HFFc6 (cell line): ENCODE measurements around the gene SRPK2. TPM values are rescaled to one million over a fixed set of nuclear protein-coding genes. Genes with fewer than 3 reads are reported as not detected.

Experiments used
- DNase-seq: peaks from one replicate; pipeline ENCODE4 v3.0.0-alpha.2; 2018
- H3K27ac Mint-ChIP-seq: 2 replicates; pipeline ENCODE4 v1.8.0; 2020; ENCODE audit warnings: mild to moderate bottlenecking, mixed read lengths
- H3K27me3 Mint-ChIP-seq: 2 replicates; pipeline ENCODE4 v1.8.0; 2021; ENCODE audit warnings: mild to moderate bottlenecking, moderate library complexity, mixed read lengths; ENCODE audit not compliant: insufficient read depth
- H3K36me3 Mint-ChIP-seq: 2 replicates; pipeline ENCODE4 v1.8.0; 2021; ENCODE audit warnings: low read depth, mixed read lengths
- H3K4me1 Mint-ChIP-seq: 2 replicates; pipeline ENCODE4 v1.8.0; 2020; ENCODE audit warnings: low read depth, mixed read lengths
- H3K4me3 Mint-ChIP-seq: 2 replicates; pipeline ENCODE4 v1.8.0; 2020; ENCODE audit warnings: mild to moderate bottlenecking, moderate library complexity, mixed read lengths
- H3K9me3 Mint-ChIP-seq: 2 replicates; pipeline ENCODE4 v1.8.0; 2020; ENCODE audit warnings: mild to moderate bottlenecking, mixed read lengths
- CTCF ChIP-seq: fragments of 200-600 bp; sonication (generic); IDR thresholded peaks from 2 replicates; pipeline ENCODE4 v1.5.0; 2021; ENCODE audit warnings: antibody characterized with exemption, mild to moderate bottlenecking
- total RNA-seq, 6 experiments: library from RNA; stranded (reverse); fragmentation: NEBNext Ultra II Directional; extraction: Animal tissue kit (Norgen Biotek cat#: 25700); gene quantifications; 2 replicates in 1 of 6; 3 replicates in 5 of 6; pipeline ENCODE4 v1.2.3, GENCODE V29; 2021

The SRPK2 gene
- total RNA-seq, 6 experiments from 2014 or later = 45.2 to 49.3 (median 46.7) TPM

GRCh38 chr7:105139381-105139780 lies 249.3 kb downstream of the SRPK2 start:
- H3K27me3 Mint-ChIP-seq = no peaks in the 10 kb centered on the region
- no peak for DNase-seq
- H3K4me1 Mint-ChIP-seq = peaks cover 17% of the 10 kb centered on the region
- H3K27ac Mint-ChIP-seq = peak overlapping the region; percentile 4; the same call in 1 of the 2 replicates
- TF ChIP-seq CTCF = no peak
- H3K9me3 Mint-ChIP-seq = no peaks in the 10 kb centered on the region
- H3K36me3 Mint-ChIP-seq = peaks cover 24% of the 10 kb centered on the region
- no peak overlapping the region for H3K4me3 Mint-ChIP-seq

- Mint-ChIP-seq H3K36me3 (peaks cover 18% of the 10 kb centered on the region), H3K4me3 (no peak overlapping the region), H3K27ac (no peak overlapping the region), H3K27me3 (no peaks in the 10 kb centered on the region), H3K4me1 (peaks cover 17% of the 10 kb centered on the region), H3K9me3 (no peaks in the 10 kb centered on the region)
- TF ChIP-seq CTCF = no peak
- no peak for DNase-seq
Observed at GRCh38 chr7:105137898-105138297, 250.8 kb downstream of the SRPK2 start.

GRCh38 chr7:105136221-105136620 lies 252.5 kb downstream of the SRPK2 start:
- DNase-seq = peak; percentile 28
- Mint-ChIP-seq H3K4me3 (no peak overlapping the region), H3K36me3 (peaks cover 8% of the 10 kb centered on the region), H3K4me1 (peaks cover 25% of the 10 kb centered on the region), H3K27me3 (no peaks in the 10 kb centered on the region), H3K27ac (peak overlapping the region; percentile 1; the same call in 1 of the 2 replicates), H3K9me3 (no peaks in the 10 kb centered on the region)
- TF ChIP-seq CTCF = peak; percentile 56

GRCh38 chr7:105133986-105134655 lies 254.6 kb downstream of the SRPK2 start:
- TF ChIP-seq CTCF = no peak
- no peak for DNase-seq
- H3K9me3 Mint-ChIP-seq = no peaks in the 10 kb centered on the region
- no peak overlapping the region for H3K4me3 Mint-ChIP-seq
- H3K4me1 Mint-ChIP-seq = peaks cover 29% of the 10 kb centered on the region
- H3K27me3 Mint-ChIP-seq = no peaks in the 10 kb centered on the region
- H3K27ac Mint-ChIP-seq = no peak overlapping the region; the same call in 1 of the 2 replicates
- peaks cover 10% of the 10 kb centered on the region for H3K36me3 Mint-ChIP-seq

GRCh38 chr7:105133358-105133757 lies 255.4 kb downstream of the SRPK2 start:
- H3K27ac Mint-ChIP-seq = no peak overlapping the region
- H3K27me3 Mint-ChIP-seq = no peaks in the 10 kb centered on the region
- H3K36me3 Mint-ChIP-seq = peaks cover 10% of the 10 kb centered on the region
- TF ChIP-seq CTCF = no peak
- no peak overlapping the region for H3K4me3 Mint-ChIP-seq
- DNase-seq = no peak
- H3K4me1 Mint-ChIP-seq = peaks cover 34% of the 10 kb centered on the region
- no peaks in the 10 kb centered on the region for H3K9me3 Mint-ChIP-seq
